K562 (cell line): ENCODE measurements around the gene THUMPD2. TPM values are rescaled to one million over a fixed set of nuclear protein-coding genes. Genes with fewer than 3 reads are reported as not detected.

ENCODE experiments used
- ATAC-seq: fragments of 200-7000 bp; cut with Tn5 transposase; 3 replicates; pipeline ENCODE4 v1.9.1; 2020; ENCODE audit warnings: moderate library complexity
- BruUV-seq: library from RNA; stranded (reverse); fragments of 400-500 nt; replicated peaks from 2 replicates; lab custom pipeline; 2021; lab: Mats Ljungman, UMichigan
- CTCF ChIA-PET: fragments of 300-600 bp; formaldehyde crosslinking; extraction: SDS; loops from one replicate; lab custom pipeline; 2021; ENCODE audit warnings: low intra/inter-chr PET ratio; lab: Yijun Ruan, JAX
- POLR2A ChIA-PET: fragments of 300-600, 350-650 bp; sonication (Branson Sonifier 250); formaldehyde crosslinking; extraction: SDS; loops from one replicate; lab custom pipeline; 2021; ENCODE audit warnings: antibody characterized with exemption, inconsistent platforms; lab: Yijun Ruan, JAX
- DNase-seq, 4 experiments: peaks; one replicate each; pipeline versions ENCODE4 v3.0.0 to v3.0.0-alpha.2; 2011 to 2018; ENCODE audit warnings: low spot score in 3 of 4, mixed read lengths in 3 of 4; ENCODE audit errors: extremely low read depth in 1 of 4
- FAIRE-seq: peaks from 2 replicates; lab custom pipeline; 2011; peaks lifted over from hg19 to GRCh38; lab: Jason Lieb, UNC
- H2AFZ ChIP-seq: 2 replicates; pipeline ENCODE4 v1.6.0; 2011; ENCODE audit warnings: low read depth, low read length, control low read depth, inconsistent platforms
- H3K27ac ChIP-seq: fragments of 200-600 bp; 3 replicates; pipeline ENCODE4 v1.8.0; 2011; ENCODE audit warnings: low read depth, mild to moderate bottlenecking, control low read depth, inconsistent platforms, low read length, moderate library complexity, mixed read lengths; ENCODE audit errors: extremely low read depth
- H3K27me3 ChIP-seq, 2 experiments: fragments of 300-600 bp in 1 of 2; 2 replicates in 1 of 2; 3 replicates in 1 of 2; pipeline versions ENCODE4 v1.6.0 to v1.8.0; 2011; ENCODE audit warnings: inconsistent platforms in 2 of 2, low read length in 2 of 2, mild to moderate bottlenecking in 1 of 2, mixed read lengths in 1 of 2, moderate library complexity in 1 of 2; ENCODE audit not compliant: control insufficient read depth in 2 of 2, insufficient read depth in 2 of 2
- H3K36me3 ChIP-seq: fragments of 300-600 bp; 3 replicates; pipeline ENCODE4 v1.8.0; 2011; ENCODE audit warnings: mild to moderate bottlenecking, low read length, inconsistent platforms; ENCODE audit not compliant: control insufficient read depth, insufficient read depth
- H3K4me1 ChIP-seq, 2 experiments: fragments of 200-600 bp in 1 of 2; replicated peaks in 1 of 2; 2 replicates in 1 of 2; 3 replicates in 1 of 2; pipeline versions ENCODE4 v1.5.1 to v1.8.0; 2011; ENCODE audit warnings: inconsistent platforms in 2 of 2, low read length in 2 of 2, mild to moderate bottlenecking in 1 of 2, mixed read lengths in 1 of 2, moderate library complexity in 1 of 2; ENCODE audit not compliant: control insufficient read depth in 2 of 2, insufficient read depth in 2 of 2
- H3K4me2 ChIP-seq: 2 replicates; pipeline ENCODE4 v1.6.1; 2011; ENCODE audit warnings: low read length, control low read depth, inconsistent platforms, mixed read lengths; ENCODE audit not compliant: insufficient read depth
- H3K4me3 ChIP-seq: fragments of 200-600 bp; sonication (generic), shearing (Covaris generic); 2 replicates; pipeline ENCODE4 v1.5.1; 2016; ENCODE audit warnings: control low read depth, inconsistent platforms
- H3K79me2 ChIP-seq: fragments of 200-600 bp; 3 replicates; pipeline ENCODE4 v1.8.0; 2011; ENCODE audit warnings: low read length, inconsistent platforms; ENCODE audit not compliant: control insufficient read depth, insufficient read depth
- H3K9ac ChIP-seq, 2 experiments: 2 replicates each; pipeline versions ENCODE4 v1.6.0 to v1.6.1; 2011; ENCODE audit warnings: low read depth in 2 of 2, low read length in 2 of 2, control low read depth in 1 of 2, inconsistent platforms in 1 of 2, mild to moderate bottlenecking in 1 of 2, mixed read lengths in 1 of 2; ENCODE audit not compliant: insufficient read depth in 1 of 2
- H3K9me1 ChIP-seq: one replicate; pipeline ENCODE4 v1.6.0; 2011; ENCODE audit warnings: inconsistent platforms, mild to moderate bottlenecking, low read length, moderate library complexity; ENCODE audit not compliant: control insufficient read depth, insufficient read depth
- H3K9me3 ChIP-seq: replicated peaks from 2 replicates; pipeline ENCODE4 v1.5.1; 2011; ENCODE audit warnings: low read depth, low read length, inconsistent platforms; ENCODE audit not compliant: control insufficient read depth, insufficient read depth
- H4K20me1 ChIP-seq: replicated peaks from 2 replicates; pipeline ENCODE4 v1.6.1; 2011; ENCODE audit warnings: low read length, inconsistent platforms, mixed read lengths; ENCODE audit not compliant: control insufficient read depth, insufficient read depth
- FOXA1 ChIP-seq: fragments of 450-650 bp; IDR thresholded peaks from 2 replicates; pipeline ENCODE4 v1.6.1; 2016; ENCODE audit warnings: mild to moderate bottlenecking, borderline replicate concordance
- HDGF ChIP-seq: fragments of 450-650 bp; IDR thresholded peaks from 2 replicates; pipeline ENCODE4 v1.6.1; 2016
- IRF2 ChIP-seq: sonication (generic); formaldehyde crosslinking; IDR thresholded peaks from 2 replicates; pipeline ENCODE4 v1.8.1; 2022; ENCODE audit warnings: mild to moderate bottlenecking, missing genetic modification reagents
- MAFF ChIP-seq: IDR thresholded peaks from 2 replicates; pipeline ENCODE4 v1.6.1; 2012; ENCODE audit warnings: low read length, improper control_type of control experiment
- POLR2B ChIP-seq: fragments of 450-650 bp; IDR thresholded peaks from 2 replicates; pipeline ENCODE4 v1.6.1; 2018; ENCODE audit warnings: low read depth; ENCODE audit not compliant: partially characterized antibody
- PRMT5 ChIP-seq: sonication (generic); formaldehyde crosslinking; IDR thresholded peaks from 2 replicates; pipeline ENCODE4 v1.5.0; 2020; ENCODE audit warnings: missing genetic modification reagents
- RAD21 ChIP-seq, 2 experiments: fragments of 250-450 bp in 1 of 2; fragments of 450-650 bp in 1 of 2; sonication (Bioruptor Pico) in 1 of 2; formaldehyde crosslinking in 1 of 2; IDR thresholded peaks in 1 of 2; conservative IDR thresholded peaks in 1 of 2; 2 replicates each; pipeline versions ENCODE4 v1.4.0 to v1.8.0; 2020 to 2022; ENCODE audit warnings: mild to moderate bottlenecking in 2 of 2, moderate library complexity in 1 of 2
- RUNX1 ChIP-seq: sonication (generic); IDR thresholded peaks from 2 replicates; pipeline ENCODE4 v1.6.1; 2016; ENCODE audit warnings: antibody characterized with exemption, low read depth
- ZNF184 ChIP-seq: sonication (generic); formaldehyde crosslinking; IDR thresholded peaks from 2 replicates; pipeline ENCODE4 v1.5.0; 2020; ENCODE audit warnings: missing genetic modification reagents
- ZNF551 ChIP-seq: fragments of 250-450 bp; sonication (Bioruptor Pico); IDR thresholded peaks from 2 replicates; pipeline ENCODE4 v1.5.0; 2021; ENCODE audit warnings: mild to moderate bottlenecking, moderate library complexity
- WGBS: fragments of 100-300 bp; shearing (Covaris generic); methylation state at CpG from one replicate; pipeline ENCODE4 v1.1.6; 2016; ENCODE audit warnings: low coverage, mixed read lengths; ENCODE audit not compliant: insufficient coverage; ENCODE audit errors: missing lambda C conversion rate; 5-methylcytosine and 5-hydroxymethylcytosine counted together
- in situ Hi-C: fragments of 300-500 bp; cut with MboI; formaldehyde crosslinking; loops from 4 replicates; pipeline ENCODE4 v1.15.0; 2018; ENCODE audit warnings: inconsistent platforms, mixed read lengths
- intact Hi-C: fragments of 100-400 bp; cut with micrococcal nuclease; formaldehyde crosslinking; loops from 2 replicates; pipeline ENCODE4 v1.14.2; 2022
- polyA plus RNA-seq, 8 experiments: library from polyadenylated mRNA; depleted of rRNA in 4 of 8; stranded (reverse) in 5 of 8; unstranded in 3 of 8; fragments of >200 nt; fragmentation: Nextera tagmentation in 2 of 8; fragmentation: Illumina TruSeq in 1 of 8; extraction: Ambion mirVana in 2 of 8; extraction: Trizol in 1 of 8; gene quantifications; 2 replicates each; pipeline versions ENCODE4 v1.2.1 to v1.2.3, GENCODE V29; 2011 to 2014; ENCODE audit warnings: inconsistent platforms in 1 of 8, missing spikeins in 1 of 8
- total RNA-seq, 7 experiments: library from RNA; depleted of rRNA in 6 of 7; stranded (reverse); fragments of >200 nt in 6 of 7; fragmentation: Illumina TruSeq in 2 of 7; extraction: Trizol in 2 of 7; gene quantifications; 2 replicates each; pipeline versions ENCODE4 v1.2.1 to v1.2.3, GENCODE V29; 2011 to 2021; ENCODE audit warnings: low replicate concordance in 1 of 7
- TF ChIP-seq, protein P1 (sequence below), 2 experiments: fragments of 450-650 bp; formaldehyde crosslinking in 1 of 2; IDR thresholded peaks; 2 replicates each; pipeline versions ENCODE4 v1.4.0 to v1.6.1; 2014 to 2020; ENCODE audit warnings: mild to moderate bottlenecking in 2 of 2, borderline replicate concordance in 1 of 2, low read depth in 1 of 2

Gene THUMPD2
- total and polyA plus RNA-seq, 9 of the 15 experiments (the other 6 are each of a cell fraction or from before 2014, with no cell fraction given) = 9.6 to 40.4 (median 24.0) TPM

DNA sequence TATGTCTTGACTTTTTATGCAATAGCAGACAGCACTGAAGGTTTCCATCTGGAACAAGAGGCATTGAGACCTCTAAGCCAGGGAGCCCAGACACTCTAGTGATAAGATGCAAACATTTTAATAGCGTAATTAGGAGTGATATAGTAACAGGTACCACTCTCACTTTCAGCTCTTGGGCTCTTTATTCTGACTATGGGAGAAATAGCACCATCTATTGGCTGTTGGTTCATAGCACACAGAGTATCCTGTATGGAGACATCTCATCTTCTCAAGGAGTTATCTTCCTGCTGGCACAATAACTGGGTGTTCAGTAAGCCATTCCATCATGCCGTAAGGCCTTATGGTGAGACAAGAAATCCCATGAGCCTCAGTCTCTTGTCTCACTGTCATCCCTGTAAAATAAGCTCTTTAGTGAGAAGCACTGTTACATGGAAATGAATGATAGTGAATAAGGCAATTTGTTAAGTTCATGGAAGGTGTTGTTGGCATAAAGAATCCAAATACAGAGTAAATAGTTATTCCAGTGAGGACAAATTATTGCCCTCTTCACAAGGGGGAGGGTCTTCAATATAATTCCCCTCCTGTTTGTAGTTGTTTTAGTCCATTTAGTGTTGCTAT, 48.3 kb downstream of the THUMPD2 start:
- POLR2A ChIA-PET = no interaction called here
- intact Hi-C loops = loop anchor here (1.0 to 5.0 kb wide), 5 partner anchors 138 to 498 kb away; partner anchors contain the start of gene MAP4K3
- Histone ChIP-seq H3K9ac (no peak overlapping the region), H3K4me1 (no peaks in the 10 kb centered on the region), H3K4me2 (no peak overlapping the region), H3K27me3 (peaks cover 0 to 3% of the 10 kb centered on the region in 2 experiments; a peak in 1 of 5 replicates), H2AFZ (no peak overlapping the region), H3K36me3 (peaks cover 29% of the 10 kb centered on the region), H4K20me1 (peaks cover 2% of the 10 kb centered on the region; the same call in 1 of the 2 replicates), H3K4me3 (no peak overlapping the region), H3K79me2 (0 out of 3 replicates have a peak, but pooled peaks cover 4% of the 10 kb centered on the region), H3K9me1 (no peaks in the 10 kb centered on the region), H3K27ac (no peak overlapping the region), H3K9me3 (no peaks in the 10 kb centered on the region)
- CTCF ChIA-PET = interaction anchor here (0.7 to 1.8 kb wide), 4 partner anchors 351 to 672 kb away, joined by 3 to 9 read pairs (median 4); no protein-coding TSS in a partner anchor
- BruUV-seq = no TSS peak
- peak; percentile 83 for ATAC-seq
- DNase-seq = peak; percentile 20 to 41 (median 30)
- peak; percentile 77 for FAIRE-seq
- in situ Hi-C loops = no loop called here
- WGBS = 51% methylated on average over 2 of the region's 2 CpGs
- TF ChIP-seq ZNF184 (CRISPR knock-in tag) (no peak), HDGF (no peak), FOXA1 (no peak), RUNX1 (no peak), IRF2 (CRISPR knock-in tag) (no peak), RAD21 (CRISPR knock-in tag; conservative IDR thresholded peaks at IDR 0.05 in 1 of 2, IDR thresholded peaks at IDR 0.05 in 1 of 2) (peak; percentile 52 to 79; a peak in 3 of 4 replicates), POLR2B (no peak), PRMT5 (CRISPR knock-in tag) (no peak), MAFF (no peak), ZNF551 (CRISPR knock-in tag) (no peak)
- TF ChIP-seq, protein P1, sequence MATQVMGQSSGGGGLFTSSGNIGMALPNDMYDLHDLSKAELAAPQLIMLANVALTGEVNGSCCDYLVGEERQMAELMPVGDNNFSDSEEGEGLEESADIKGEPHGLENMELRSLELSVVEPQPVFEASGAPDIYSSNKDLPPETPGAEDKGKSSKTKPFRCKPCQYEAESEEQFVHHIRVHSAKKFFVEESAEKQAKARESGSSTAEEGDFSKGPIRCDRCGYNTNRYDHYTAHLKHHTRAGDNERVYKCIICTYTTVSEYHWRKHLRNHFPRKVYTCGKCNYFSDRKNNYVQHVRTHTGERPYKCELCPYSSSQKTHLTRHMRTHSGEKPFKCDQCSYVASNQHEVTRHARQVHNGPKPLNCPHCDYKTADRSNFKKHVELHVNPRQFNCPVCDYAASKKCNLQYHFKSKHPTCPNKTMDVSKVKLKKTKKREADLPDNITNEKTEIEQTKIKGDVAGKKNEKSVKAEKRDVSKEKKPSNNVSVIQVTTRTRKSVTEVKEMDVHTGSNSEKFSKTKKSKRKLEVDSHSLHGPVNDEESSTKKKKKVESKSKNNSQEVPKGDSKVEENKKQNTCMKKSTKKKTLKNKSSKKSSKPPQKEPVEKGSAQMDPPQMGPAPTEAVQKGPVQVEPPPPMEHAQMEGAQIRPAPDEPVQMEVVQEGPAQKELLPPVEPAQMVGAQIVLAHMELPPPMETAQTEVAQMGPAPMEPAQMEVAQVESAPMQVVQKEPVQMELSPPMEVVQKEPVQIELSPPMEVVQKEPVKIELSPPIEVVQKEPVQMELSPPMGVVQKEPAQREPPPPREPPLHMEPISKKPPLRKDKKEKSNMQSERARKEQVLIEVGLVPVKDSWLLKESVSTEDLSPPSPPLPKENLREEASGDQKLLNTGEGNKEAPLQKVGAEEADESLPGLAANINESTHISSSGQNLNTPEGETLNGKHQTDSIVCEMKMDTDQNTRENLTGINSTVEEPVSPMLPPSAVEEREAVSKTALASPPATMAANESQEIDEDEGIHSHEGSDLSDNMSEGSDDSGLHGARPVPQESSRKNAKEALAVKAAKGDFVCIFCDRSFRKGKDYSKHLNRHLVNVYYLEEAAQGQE (IDR thresholded peaks at IDR 0.05; ENCODE audit: borderline replicate concordance) = peak; percentile 45; the same call in 1 of the 2 replicates
- TF ChIP-seq, protein P1 (CRISPR knock-in tag; IDR thresholded peaks at IDR 0.05; ENCODE audit: low read depth) = no peak
